GM21367 (cell line): ENCODE measurements around the gene RNU6-9.

Experiments used
- ATAC-seq: cut with Tn5 transposase; IDR thresholded peaks from one replicate; pipeline ENCODE4 v1.9.1; 2021; ENCODE audit not compliant: unreplicated experiment

RNU6-9 gene

DNA sequence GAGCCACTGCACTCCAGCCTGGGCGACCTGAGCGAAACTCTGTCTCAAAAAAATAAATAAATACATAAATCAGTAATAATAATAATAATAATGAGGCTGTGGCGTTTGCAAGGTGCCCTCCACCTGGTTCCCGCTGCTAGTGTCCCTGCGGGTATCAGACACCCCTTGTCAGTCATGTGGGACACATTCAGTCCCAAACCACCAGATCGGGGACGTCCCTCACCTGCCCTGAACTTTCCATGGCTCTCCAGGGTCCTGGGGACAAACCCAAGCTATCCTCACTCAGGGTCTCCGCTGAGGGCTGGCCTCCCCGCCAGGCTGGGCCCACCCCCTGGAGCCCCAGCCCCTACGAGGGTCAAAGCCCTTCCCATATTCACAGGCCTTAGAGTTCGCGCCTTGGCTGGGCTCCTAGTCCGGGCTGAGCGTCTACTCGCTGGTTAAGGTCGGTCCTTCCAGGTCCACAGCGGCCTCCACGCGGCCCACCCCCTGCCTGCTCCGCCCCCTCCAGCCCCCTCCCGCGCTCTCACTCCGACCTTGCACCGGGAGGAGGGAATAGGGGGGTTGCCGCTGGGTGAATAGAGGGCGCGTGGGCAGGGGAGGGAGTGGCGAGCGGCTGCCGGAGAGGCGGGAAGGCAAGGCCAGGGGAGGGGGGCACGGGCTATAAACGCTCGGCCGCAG lies 23.5 kb downstream of the RNU6-9 start:
- no peak for ATAC-seq

DNA sequence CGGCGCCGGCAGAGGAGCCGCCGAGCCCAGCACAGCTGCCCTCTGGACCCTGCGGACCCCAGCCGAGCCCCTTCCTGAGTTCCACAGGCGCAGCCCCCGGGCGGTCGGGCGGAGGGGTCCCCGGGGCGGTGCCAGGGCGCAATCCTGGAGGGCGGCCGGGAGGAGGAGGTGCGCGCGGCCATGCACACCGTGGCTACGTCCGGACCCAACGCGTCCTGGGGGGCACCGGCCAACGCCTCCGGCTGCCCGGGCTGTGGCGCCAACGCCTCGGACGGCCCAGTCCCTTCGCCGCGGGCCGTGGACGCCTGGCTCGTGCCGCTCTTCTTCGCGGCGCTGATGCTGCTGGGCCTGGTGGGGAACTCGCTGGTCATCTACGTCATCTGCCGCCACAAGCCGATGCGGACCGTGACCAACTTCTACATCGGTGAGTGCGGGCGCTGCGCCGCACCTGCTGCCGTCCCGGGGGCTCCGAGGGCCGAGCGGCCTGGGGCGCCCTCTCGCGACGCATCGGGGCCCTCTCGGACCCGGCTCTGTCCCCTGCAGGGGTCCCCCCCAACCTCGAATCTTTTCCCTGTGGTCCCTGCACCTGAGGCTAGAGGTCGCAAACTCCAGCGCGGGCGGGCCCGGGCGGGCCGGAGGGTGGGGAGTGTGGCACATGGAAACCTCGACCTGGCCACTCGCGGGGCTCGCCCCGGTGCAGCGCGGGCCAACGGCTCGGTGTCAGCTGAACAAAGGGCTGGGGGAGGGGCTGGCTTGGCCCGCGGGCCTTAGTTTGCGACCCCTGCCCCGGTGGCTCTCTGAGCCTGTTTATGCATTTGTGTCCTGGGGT lies 24.3 kb downstream of the RNU6-9 start, which contains the start of gene KISS1R:
Gene KISS1R, plus strand, starts transcription at position 11 of the 829 bp plus-strand sequence. Its CDS starts 170 bp downstream, at position 181.
- no peak for ATAC-seq

DNA sequence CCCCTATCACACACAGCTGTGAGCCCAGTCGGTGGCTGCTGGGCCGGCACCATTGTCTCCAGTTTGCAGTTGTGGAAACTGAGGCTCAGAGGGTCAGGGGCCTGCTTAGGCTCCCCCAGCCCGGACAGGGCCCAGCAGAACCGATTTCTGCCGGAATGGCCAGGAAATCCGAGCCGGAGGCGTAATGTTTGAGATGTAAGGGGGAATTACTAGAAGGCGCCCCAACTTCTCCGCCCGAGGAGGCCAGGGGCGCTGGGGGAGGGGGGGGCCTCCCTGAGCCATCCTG lies 24.8 kb downstream of the RNU6-9 start:
- ATAC-seq: no peak

DNA sequence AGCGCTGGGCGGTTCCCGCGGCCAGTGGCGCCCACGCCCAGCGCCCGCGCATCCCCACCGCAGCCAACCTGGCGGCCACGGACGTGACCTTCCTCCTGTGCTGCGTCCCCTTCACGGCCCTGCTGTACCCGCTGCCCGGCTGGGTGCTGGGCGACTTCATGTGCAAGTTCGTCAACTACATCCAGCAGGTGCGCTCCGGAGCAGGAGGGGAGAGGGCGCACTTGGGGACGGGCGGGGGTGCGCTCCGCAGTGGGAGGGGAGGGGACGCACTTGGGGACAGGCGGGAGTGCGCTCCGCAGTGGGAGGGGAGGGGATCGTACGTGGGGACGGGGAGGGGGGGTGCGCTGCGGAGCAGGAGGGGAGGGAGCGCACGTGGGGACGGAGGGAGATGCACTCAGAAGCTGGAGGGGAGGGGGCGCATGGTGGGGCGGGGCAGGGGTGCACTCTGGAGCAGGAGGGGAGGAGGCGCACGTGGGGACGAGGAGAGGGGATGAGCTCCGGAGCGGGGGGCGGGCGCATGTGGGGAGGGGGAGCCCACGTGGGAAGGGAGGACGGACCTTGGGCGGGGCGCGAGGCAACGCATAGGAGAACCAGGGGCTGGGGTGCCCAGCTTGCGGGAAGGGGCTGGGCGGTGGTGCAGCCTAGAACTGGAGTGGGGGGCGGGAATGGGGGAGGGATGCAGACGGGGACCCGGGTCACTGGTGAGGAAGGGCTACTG lies 25.4 kb downstream of the RNU6-9 start:
- no peak for ATAC-seq

DNA sequence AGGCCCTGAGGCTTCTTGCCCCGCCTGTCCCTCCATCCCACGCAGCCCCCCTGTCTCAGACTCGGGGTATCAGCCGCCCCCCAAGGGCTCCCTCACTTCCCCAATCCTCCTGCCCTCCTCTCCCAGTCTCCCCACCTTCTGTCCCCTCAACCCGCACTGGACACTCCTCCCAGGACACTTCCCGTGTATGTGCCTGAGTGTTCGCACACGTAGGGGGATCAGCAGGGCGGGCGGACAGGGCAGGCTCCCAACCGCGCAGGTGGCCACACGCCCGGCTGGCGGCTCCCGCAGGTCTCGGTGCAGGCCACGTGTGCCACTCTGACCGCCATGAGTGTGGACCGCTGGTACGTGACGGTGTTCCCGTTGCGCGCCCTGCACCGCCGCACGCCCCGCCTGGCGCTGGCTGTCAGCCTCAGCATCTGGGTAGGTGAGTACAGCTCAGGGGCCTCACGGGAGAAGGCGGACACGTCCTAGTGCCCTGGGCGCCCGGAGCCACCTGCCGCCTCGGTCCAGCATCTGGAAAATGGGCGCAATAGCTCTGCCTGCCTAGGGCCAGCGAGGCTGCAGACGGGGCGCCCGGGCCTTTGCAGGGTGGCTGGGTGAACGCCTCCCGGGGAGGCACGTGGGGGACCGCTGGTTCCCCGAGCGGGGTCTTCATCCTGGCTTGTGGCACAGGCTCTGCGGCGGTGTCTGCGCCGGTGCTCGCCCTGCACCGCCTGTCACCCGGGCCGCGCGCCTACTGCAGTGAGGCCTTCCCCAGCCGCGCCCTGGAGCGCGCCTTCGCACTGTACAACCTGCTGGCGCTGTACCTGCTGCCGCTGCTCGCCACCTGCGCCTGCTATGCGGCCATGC lies 26.1 kb downstream of the RNU6-9 start:
- ATAC-seq: no peak

DNA sequence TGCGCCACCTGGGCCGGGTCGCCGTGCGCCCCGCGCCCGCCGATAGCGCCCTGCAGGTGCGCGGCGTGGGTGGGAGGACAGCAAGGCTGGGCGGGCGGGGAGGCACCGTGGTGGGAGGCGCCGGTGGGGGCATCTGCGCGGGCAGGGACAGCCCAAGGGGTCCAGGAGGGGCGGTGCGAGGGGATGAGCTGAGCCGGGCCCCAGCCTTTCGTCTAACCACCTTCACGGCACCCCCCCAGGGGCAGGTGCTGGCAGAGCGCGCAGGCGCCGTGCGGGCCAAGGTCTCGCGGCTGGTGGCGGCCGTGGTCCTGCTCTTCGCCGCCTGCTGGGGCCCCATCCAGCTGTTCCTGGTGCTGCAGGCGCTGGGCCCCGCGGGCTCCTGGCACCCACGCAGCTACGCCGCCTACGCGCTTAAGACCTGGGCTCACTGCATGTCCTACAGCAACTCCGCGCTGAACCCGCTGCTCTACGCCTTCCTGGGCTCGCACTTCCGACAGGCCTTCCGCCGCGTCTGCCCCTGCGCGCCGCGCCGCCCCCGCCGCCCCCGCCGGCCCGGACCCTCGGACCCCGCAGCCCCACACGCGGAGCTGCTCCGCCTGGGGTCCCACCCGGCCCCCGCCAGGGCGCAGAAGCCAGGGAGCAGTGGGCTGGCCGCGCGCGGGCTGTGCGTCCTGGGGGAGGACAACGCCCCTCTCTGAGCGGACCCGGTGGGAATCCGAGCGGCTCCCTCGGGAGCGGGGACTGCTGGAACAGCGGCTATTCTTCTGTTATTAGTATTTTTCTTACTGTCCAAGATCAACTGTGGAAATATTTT lies 27.0 kb downstream of the RNU6-9 start:
- no peak for ATAC-seq

DNA sequence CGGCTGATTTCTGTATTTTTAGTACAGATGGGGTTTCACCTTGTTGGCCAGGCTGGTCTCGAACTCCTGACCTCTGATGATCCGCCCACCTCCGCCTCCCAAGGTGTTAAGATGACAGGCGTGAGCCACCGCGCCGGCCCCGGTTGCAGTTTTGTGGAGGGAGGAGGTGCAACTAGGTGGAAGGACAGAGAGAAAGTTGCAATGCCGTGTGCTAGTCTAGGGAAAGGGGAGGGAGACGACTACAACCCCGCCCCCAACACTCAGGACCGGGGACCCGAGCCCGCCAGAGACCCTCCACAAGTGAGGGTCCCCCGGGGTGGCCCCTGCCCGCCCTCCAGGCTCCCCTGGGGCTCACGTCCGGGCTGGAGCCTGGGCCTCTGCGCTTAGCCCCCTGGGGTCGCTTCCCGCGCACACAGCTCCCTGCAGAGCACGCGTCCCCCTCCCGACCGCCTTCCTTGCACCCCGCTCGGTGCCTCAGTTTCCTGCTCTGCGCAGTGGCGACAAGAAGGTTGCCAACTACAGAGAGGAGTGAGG lies 31.3 kb downstream of the RNU6-9 start:
- ATAC-seq: no peak

DNA sequence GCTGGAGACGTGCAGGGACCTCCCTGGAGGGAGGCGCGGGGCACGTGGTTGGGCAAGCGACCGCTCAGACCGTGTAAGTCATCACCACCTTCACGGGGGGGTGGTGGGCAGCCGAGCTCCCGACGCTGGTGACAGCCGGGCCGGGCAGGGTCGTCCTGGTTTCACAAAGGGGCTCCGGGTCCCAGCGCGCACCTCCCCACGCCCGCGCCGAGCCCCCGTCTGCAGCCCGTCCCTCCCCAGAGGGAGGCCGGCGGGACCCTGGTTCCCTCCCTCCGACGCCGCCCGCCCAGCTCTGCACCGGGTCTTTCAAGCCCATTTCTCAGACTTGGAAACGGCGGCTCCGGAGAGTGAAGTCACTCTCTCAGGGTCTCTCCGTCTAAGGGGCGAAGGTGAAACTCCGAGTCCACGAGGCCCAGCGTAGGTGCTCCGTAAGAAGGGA lies 31.8 kb downstream of the RNU6-9 start:
- no peak for ATAC-seq

DNA sequence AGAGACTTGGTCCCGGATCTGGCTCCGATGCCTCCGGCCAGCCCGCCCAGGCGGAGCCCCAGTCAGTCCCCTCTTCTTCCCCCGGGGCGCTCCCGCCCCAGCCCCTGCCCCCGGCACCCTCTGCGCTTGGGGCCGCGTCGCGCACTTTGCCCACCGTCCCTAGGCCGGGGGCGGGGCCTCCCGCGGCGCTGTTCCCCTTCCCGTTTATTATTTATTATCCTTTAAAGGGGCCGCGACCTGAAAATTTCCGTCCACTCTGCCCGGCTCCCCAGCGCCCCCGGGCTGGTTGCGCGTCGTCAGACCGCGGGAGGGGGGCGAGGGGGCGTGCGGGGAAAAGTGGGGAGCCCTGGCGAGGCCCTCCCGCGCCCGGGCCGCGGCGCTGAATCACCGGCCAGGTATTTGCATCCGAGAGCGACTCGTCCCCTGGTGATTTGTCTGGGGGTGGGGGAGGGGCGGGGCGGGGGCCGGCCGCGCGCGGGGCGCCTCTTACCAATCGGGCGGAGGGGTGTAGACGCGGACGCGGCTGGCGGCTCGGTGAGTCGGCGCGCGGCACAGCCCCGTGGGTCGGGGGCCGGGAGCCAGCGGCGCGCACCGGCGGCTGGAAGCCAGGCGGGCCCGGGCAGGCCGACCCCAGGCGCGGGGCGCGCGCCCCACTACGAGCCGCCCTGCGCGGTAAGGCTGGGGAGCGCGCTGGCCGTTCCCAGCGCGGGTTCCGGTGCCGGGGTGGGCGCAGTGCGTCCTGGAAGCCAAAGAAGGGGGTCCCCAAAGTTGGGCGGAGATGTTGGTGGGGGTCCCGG lies 32.4 kb downstream of the RNU6-9 start, which contains the start of gene ARID3A:
Gene ARID3A, plus strand, starts transcription at position 510 of the 797 bp plus-strand sequence. CDS start 3,494 bp downstream, outside the sequence.
- no peak for ATAC-seq

DNA sequence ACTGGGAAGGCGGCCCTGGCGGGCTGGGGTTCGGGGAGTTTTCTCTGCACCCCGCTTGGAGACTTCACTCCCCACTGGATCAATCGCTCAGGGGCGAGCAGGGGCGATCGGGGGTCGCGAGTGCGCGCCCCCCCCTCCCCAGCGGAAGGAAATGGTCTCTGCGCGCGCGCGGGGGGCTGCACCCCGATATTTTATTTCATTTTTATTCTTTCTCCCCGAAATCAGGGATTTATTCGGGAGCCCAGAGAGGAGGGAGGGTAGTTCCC lies 33.0 kb downstream of the RNU6-9 start:
- no peak for ATAC-seq

DNA sequence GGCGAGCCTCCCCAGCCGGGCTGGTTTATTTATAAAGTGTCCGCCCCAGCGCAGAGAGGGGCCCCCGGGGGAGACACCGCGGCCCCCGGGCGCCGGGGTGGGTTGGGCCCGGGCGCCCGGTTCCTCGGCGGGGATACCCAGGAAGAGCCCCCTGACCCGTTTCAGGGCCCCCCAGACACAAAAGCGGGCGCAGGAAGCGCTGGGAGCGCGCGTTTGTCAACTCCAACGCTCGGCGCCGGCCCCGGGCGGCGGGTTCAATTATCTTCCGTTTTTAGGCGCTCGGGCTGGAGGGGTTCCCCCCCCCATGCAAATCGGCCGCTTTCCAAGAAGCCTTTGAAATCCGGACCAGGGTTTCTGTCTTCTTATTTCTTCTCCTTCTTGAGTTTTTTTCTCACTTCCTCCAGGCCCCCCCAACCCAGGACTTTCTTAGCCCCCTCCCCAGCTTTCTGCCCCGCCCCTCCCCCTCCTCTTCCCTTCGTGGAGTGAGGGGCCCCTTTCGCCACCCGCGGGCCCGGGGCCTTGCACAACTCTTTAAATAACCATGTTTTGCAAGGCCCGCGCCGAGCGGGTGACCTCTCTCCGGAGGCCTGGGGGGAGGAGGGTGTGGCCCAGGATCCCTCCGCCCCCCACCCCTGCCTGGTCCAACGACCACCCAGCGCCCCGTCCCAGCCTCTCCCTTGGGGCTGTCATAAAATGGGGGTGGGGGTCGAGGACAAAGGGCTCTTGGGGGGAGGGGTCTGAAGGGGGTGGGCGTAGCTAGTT lies 33.5 kb downstream of the RNU6-9 start:
- no peak for ATAC-seq

DNA sequence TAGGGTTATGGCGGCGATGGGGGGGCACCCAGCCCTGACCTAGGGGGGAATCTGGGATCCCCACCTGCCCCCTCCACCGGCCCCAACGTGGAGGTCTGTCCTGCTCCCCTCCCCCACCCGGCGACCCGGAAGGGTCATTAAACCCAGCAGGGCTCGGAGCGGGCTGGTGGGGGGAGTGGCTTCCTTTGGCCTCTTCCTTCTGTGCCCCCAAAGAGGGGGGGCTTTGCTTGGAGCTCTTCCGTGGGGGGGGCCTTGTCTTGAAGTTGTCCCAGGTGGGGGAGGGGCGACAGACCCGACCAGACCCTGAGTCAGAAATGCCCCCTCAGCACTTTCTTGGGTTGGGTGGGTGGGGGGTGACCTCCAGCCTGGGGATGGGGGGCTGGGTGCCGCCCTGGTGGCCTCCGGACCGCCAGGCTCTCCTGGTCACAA lies 34.1 kb downstream of the RNU6-9 start:
- ATAC-seq: no peak

DNA sequence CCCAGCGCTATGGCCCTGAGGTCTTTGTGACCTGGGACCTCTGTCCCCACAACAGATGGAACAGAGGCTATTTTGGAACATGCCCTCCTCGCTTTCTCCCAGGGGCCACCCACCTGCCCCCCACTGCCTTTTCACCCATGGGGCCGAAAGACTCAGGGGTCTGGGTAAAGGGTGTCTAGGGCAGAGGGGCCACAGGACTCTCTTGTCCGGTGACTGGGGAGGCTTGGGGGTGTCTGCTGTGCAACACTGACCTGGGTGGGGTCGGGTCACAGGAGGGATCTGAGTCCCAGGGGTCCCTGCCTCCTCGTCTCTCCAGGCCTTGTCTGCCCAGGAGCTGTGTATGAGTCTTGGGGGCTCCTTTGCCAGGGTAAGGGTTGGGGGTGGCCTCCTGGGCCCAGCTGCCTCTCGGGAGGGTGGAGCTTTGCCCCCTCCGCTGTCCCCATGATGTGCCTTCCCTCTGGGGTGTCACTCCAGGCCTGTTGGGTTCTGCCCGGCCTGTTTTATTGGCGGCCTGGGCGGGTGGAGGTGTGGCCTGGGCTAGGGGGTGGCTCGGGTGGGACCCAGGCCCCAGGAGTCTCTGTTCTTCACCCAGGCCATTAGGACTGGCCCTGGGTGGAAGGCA lies 34.6 kb downstream of the RNU6-9 start:
- ATAC-seq: no peak

DNA sequence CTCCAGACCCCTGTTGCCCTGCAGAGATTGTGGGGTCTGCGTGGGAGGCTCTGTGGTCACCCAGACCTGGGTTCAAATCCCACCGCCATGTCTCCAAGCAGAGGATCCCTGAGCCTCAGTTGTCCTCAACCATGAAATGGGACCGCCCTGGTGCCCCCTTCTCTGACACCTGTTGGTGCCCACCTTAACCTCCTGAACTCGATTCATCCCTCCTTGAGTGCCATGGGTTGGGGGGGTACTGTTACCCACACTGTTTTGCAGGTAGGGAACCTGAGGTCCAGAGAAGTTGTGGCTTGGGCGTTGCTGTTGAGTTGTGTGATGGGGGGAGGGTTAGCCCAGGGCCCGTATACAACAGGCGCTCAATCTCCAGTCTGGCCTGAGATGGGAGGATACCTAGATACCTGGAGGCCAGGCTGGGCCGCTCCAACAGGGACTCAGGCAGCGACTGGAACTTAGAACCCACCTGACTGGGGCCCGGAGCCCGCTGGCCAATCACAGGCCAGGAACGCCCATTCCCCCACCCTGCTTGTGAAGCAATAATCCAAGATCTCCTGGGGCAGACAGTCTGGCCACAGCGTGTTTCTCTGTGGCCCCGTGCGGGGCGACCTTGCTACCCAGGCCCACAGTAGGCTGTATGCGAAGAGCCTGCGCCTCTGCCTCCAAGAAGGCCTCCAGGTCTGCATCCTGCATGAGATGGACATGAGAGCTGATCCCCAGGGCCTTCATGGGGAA lies 35.4 kb downstream of the RNU6-9 start:
- no peak for ATAC-seq

DNA sequence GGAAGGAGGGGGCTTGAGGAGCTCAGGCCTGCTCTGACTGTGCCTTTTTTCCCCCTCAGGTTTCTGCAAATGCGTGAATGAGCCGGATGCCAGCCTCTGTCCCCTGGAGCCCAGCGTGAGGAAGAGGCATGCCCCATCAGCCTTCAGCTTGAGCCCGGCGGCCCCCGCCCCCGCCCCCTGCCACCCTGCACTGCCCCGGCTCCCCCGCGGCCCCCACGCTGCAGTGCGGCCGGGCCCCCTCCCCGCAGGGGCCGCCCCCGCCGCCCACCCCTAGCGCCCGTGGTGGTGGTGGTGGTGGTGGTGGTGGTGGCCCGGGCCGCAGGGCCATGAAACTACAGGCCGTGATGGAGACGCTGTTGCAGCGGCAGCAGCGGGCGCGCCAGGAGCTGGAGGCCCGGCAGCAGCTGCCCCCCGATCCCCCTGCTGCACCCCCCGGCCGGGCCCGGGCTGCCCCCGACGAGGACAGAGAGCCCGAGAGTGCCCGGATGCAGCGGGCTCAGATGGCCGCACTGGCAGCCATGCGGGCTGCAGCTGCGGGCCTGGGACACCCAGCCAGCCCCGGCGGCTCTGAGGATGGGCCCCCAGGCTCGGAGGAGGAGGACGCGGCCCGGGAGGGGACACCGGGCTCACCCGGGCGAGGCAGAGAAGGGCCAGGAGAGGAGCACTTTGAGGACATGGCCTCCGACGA lies 36.1 kb downstream of the RNU6-9 start:
- no peak for ATAC-seq

DNA sequence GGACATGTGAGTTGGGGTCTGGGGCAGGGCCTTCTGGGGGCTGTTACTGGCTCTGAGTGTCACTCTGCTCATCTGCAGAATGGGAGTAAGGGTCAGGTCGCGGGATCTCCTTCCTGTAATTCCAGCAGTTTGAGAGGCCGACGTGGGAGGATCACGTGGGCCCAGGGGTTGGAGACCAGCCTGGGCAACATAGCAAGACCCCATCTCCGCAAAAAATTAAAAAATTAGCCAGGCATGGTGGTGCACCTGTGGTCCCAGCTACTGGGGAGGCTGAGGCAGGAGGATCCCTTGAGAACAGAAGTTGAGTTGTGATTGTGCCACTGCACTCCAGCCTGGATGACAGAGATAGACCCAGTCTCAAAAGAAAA lies 36.6 kb downstream of the RNU6-9 start:
- ATAC-seq: no peak
